NCI-H69 (cell line): ENCODE measurements around the gene AK2.
"Not testable (repeated sequence)": the region's sequence is repeated elsewhere in the genome, so short reads cannot be mapped to it uniquely, and the experiment has no call there.

Experiments
- DNase-seq: peaks from one replicate; lab custom pipeline; 2025; lab: John Stamatoyannopoulos, UW

The AK2 gene

GRCh38 chr1:33036526-33037503 is at the start of gene AK2:
Gene AK2 (minus strand): TSS chr1:33036883. CDS start chr1:33036828, 55 bp downstream.
- peak; percentile 95 for DNase-seq

- peak; percentile 74 for DNase-seq
These were observed 49.7 kb upstream of the AK2 start for GRCh38 chr1:33086384-33086850.

- DNase-seq = no peak
These were observed 48.6 kb upstream of the AK2 start for GRCh38 chr1:33085332-33085731.

GRCh38 chr1:33082575-33083108 is 46.0 kb upstream of the AK2 start:
- DNase-seq = no peak

- peak; percentile 20 for DNase-seq
These were observed 45.0 kb upstream of the AK2 start for GRCh38 chr1:33081554-33082305.

- peak; percentile 94 for DNase-seq
These were observed 44.3 kb upstream of the AK2 start, which contains the start of gene AZIN2 for GRCh38 chr1:33080885-33081553. Gene AZIN2 (plus strand): TSS chr1:33081153. CDS start chr1:33082250, 1,097 bp downstream.

GRCh38 chr1:33080373-33080772 is 43.7 kb upstream of the AK2 start:
- no peak for DNase-seq

GRCh38 chr1:33078030-33078591 is 41.4 kb upstream of the AK2 start:
- no peak for DNase-seq

GRCh38 chr1:33074193-33074945 is 37.7 kb upstream of the AK2 start:
- no peak for DNase-seq

- no peak for DNase-seq
These were observed 36.0 kb upstream of the AK2 start for GRCh38 chr1:33072707-33073106.

GRCh38 chr1:33070628-33071027 is 33.9 kb upstream of the AK2 start:
- DNase-seq = no peak

- not testable (repeated sequence) for DNase-seq
These were observed 31.4 kb upstream of the AK2 start for GRCh38 chr1:33068108-33068507.

GRCh38 chr1:33066477-33066876 is 29.8 kb upstream of the AK2 start:
- DNase-seq = not testable (repeated sequence)

- DNase-seq = no peak
These were observed 28.6 kb upstream of the AK2 start for GRCh38 chr1:33065301-33065700.

- not testable (repeated sequence) for DNase-seq
These were observed 27.6 kb upstream of the AK2 start for GRCh38 chr1:33064284-33064683.

- DNase-seq = no peak
These were observed 25.2 kb upstream of the AK2 start for GRCh38 chr1:33061834-33062233.

GRCh38 chr1:33060579-33061083 is 23.9 kb upstream of the AK2 start:
- DNase-seq = no peak

GRCh38 chr1:33057095-33057494 is 20.4 kb upstream of the AK2 start:
- no peak for DNase-seq

- no peak for DNase-seq
These were observed 19.7 kb upstream of the AK2 start for GRCh38 chr1:33056426-33056825.

GRCh38 chr1:33055210-33056008 is 18.7 kb upstream of the AK2 start:
- peak; percentile 59 for DNase-seq
